Psoas muscle (tissue), 8 donors: ENCODE results near the gene TXN2. TPM values are rescaled to one million over a fixed set of nuclear protein-coding genes. Genes with fewer than 3 reads are reported as not detected.

Experiments
- ATAC-seq, 4 donors: fragments of 200-7000 bp; cut with Tn5 transposase; one replicate each; pipeline ENCODE4 v1.9.1; 2020; ENCODE audit warnings: moderate library complexity in 3 of 4, mild to moderate bottlenecking in 2 of 4
- DNase-seq, 2 donors: peaks; one replicate each; pipeline ENCODE4 v3.0.0-alpha.2; 2020
- H3K27ac ChIP-seq: fragments of 200-600 bp; one replicate; pipeline ENCODE4 v1.8.0; 2022
- H3K27me3 ChIP-seq, 3 donors: fragments of 200-600 bp in 1 of 3; one replicate each; pipeline versions ENCODE4 v1.6.1 to v1.8.0; 2013 to 2022; ENCODE audit warnings: low read length in 2 of 3, mild to moderate bottlenecking in 2 of 3, moderate library complexity in 1 of 3; ENCODE audit not compliant: insufficient read depth in 3 of 3
- H3K36me3 ChIP-seq, 2 donors: fragments of 200-600 bp in 1 of 2; one replicate each; pipeline versions ENCODE4 v1.6.1 to v1.8.0; 2013 to 2022; ENCODE audit warnings: low read depth in 1 of 2, mild to moderate bottlenecking in 1 of 2, moderate library complexity in 1 of 2; ENCODE audit not compliant: insufficient read depth in 1 of 2
- H3K4me1 ChIP-seq: fragments of 200-600 bp; one replicate; pipeline ENCODE4 v1.8.0; 2022
- H3K4me3 ChIP-seq: fragments of 200-600 bp; one replicate; pipeline ENCODE4 v1.8.0; 2022; ENCODE audit warnings: mild to moderate bottlenecking
- H3K9me3 ChIP-seq: fragments of 200-600 bp; one replicate; pipeline ENCODE4 v1.8.0; 2022
- CTCF ChIP-seq: fragments of 200-600 bp; IDR thresholded peaks from one replicate; pipeline ENCODE4 v1.8.0; 2022; ENCODE audit warnings: antibody characterized with exemption
- WGBS, 3 donors: extraction: QIAGEN DNeasy Blood & Tissue Kit; methylation state at CpG; one replicate each; pipeline versions ENCODE4 v1.1.6 to v1.1.7; 2013; 5-methylcytosine and 5-hydroxymethylcytosine counted together
- intact Hi-C, 2 donors: fragments of 100-400 bp; cut with DNase I; formaldehyde crosslinking; loops; one replicate each; pipeline versions ENCODE4 v1.11.0 to v1.14.2; 2022
- polyA plus RNA-seq, 3 donors: library from polyadenylated mRNA; stranded (reverse); fragments of 200-250 nt; gene quantifications; one replicate each; pipeline ENCODE4 v1.2.3, GENCODE V29; 2013
- total RNA-seq, 4 donors: library from RNA; stranded (reverse); fragmentation: NEBNext Ultra II Directional in 2 of 4; extraction: Animal tissue kit (Norgen Biotek cat#: 25700) in 2 of 4; gene quantifications; one replicate each; pipeline versions ENCODE4 v1.2.1 to v1.2.4, GENCODE V29; 2021 to 2023
- donor health status: healthy with polysubstance abuse.
- donor health status: DM: no; HTN: no; CAD: no; lungs with moderate emphysema.
- donor health status: Bipolar disorder and iron deficiency.
- donor health status: healthy.
- donor health status: DM: yes; HTN: yes; CAD: no.
- donor health status: DM: no; HTN: no; CAD: no.
- donor health status: DM: no; HTN: no; CAD: no.
- donor health status: DM: yes; HTN: yes; CAD: no.

The TXN2 gene
- total and polyA plus RNA-seq, 7 donors, result 83.9 to 155 (median 115) TPM

- peak; percentile 45 to 75 (median 62) for ATAC-seq
- Histone ChIP-seq H3K4me1 (peaks cover 75% of the 10 kb centered on the region), H3K27ac (peak overlapping the region; percentile 97), H3K36me3 (no peaks in the 10 kb centered on the region), H3K27me3 (no peaks in the 10 kb centered on the region), H3K9me3 (no peaks in the 10 kb centered on the region), H3K4me3 (no peak overlapping the region)
- WGBS, 3 donors, result 22 to 44% (median 31%) methylated on average over 15 to 16 of the region's 16 CpGs
- intact Hi-C loops, result loop anchor here in 1 of 2 donors (5.0 kb wide), 1 partner anchor 75 kb away; the partner anchor contains the start of gene MYH9
- no peak for TF ChIP-seq CTCF
- peak; percentile 54 to 77 for DNase-seq
Observed at GRCh38 chr22:36461665-36462649, 19.5 kb downstream of the TXN2 start.

DNA sequence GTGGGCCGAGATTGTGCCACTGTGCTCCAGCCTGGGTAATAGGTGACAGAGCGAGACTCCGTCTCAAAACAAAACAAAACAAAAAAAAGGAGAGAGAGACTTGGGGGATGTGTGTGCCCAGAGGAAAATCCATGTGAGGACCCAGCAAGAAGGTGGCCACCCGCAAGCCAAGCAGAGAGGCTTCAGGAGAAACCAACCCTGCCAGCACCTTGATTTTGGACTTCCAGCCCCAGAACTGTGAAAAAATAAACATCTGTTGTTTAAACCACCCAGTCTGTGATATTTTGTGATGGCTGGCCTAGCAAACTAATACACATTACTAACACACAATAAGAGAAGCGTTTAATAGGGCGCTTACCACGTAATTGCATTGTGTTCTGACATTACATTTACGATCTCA is 21.2 kb downstream of the TXN2 start:
- peak overlapping the region; percentile 97 for H3K27ac ChIP-seq

DNA sequence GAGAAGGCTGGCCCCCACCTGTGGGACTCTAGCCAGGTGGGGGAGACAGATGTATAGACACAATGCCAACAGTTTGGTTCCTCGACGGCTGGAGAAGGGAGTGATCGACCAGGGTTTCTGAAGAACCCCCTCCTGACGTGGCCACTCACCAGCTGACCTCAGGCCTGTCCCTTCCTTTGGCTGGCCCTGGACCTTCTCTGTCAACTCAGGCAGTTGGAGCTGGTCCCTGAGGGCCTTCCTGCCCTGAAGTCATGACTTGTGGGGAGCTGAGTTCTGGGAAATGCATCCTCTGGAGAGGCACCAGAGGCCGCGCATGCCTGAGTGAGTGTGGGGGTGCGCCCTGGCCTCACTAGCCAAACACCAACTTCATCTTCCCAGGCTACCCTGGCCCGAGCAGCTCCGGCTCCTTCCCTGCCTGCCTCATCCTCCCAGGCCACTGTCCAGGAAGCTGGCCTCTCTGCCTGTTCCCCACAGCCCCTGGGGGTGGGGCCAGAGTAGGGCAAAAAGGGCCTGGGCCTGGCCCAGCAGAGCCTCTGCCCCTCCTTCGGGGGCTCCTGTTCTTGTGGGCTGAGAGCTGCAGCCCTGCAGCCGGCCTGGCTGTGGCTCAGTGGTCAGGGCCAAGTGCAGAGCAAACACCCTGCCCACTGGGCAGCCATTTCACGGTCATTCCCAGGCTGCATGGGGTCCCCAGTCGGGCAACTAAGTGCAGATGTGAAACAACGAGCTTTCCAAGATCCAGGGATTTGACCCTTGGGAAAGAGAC is 23.6 kb downstream of the TXN2 start:
- H3K27me3 ChIP-seq, result no peaks in the 10 kb centered on the region
- H3K36me3 ChIP-seq, result no peaks in the 10 kb centered on the region
- H3K27ac ChIP-seq, result peak overlapping the region; percentile 96
- no peaks in the 10 kb centered on the region for H3K9me3 ChIP-seq
- H3K4me3 ChIP-seq, result no peak overlapping the region
- ATAC-seq, result no peak
- H3K4me1 ChIP-seq, result peaks cover 51% of the 10 kb centered on the region
- no peak for TF ChIP-seq CTCF
- peak; percentile 55 to 71 for DNase-seq
- intact Hi-C loops, result no loop called here
- WGBS, 3 donors, result 51 to 62% (median 57%) methylated on average over 14 of the region's 14 CpGs

More for the DNA sequence above, 21.2 kb downstream of the TXN2 start:
- H3K27me3 ChIP-seq, result no peaks in the 10 kb centered on the region
- no peaks in the 10 kb centered on the region for H3K9me3 ChIP-seq
- H3K36me3 ChIP-seq, result no peaks in the 10 kb centered on the region
- DNase-seq, result no peak
- TF ChIP-seq CTCF, result no peak
- no peak for ATAC-seq
- peaks cover 65% of the 10 kb centered on the region for H3K4me1 ChIP-seq
- WGBS, 3 donors, result 89 to 98% (median 98%) methylated on average over 8 of the region's 8 CpGs
- no peak overlapping the region for H3K4me3 ChIP-seq
- intact Hi-C loops, result loop anchor here in 1 of 2 donors (5.0 kb wide), 1 partner anchor 73 kb away; the partner anchor contains the start of gene MYH9

- no peak for TF ChIP-seq CTCF
- Histone ChIP-seq H3K9me3 (no peaks in the 10 kb centered on the region), H3K4me3 (no peak overlapping the region), H3K36me3 (no peaks in the 10 kb centered on the region), H3K4me1 (peaks cover 48% of the 10 kb centered on the region), H3K27me3 (no peaks in the 10 kb centered on the region), H3K27ac (peak overlapping the region; percentile 96)
- ATAC-seq (no peak), DNase-seq (no peak)
- intact Hi-C loops, result no loop called here
- 82 to 90% (median 86%) methylated on average over 10 to 12 of the region's 12 CpGs for WGBS, 3 donors
Observed at GRCh38 chr22:36456464-36456845, 25.0 kb downstream of the TXN2 start.
